ENCODE measurements around the gene RHEB. TPM values are rescaled to one million over a fixed set of nuclear protein-coding genes. Genes with fewer than 3 reads are reported as not detected.

The RHEB gene
- total and polyA plus RNA-seq, 2 experiments from 2014 or later, result 101 to 239 TPM

DNA sequence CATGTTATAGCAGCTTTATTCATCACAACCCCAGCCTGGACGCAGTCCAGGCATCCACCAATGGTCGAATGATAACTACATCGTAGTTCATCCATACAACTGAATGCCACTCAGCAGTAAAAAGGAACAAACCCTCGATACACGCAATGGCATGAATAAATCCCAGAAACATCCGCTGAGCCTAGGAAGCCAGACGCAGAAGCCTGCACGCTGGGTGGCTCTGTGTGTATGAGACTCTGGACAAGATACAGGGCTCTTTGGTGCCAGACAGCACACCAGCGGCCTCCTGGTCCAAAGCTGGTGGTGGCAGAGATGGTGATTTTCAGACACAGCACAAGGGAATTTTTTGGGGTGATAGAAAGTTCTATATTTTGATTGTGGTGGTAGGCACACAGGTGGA, 69.7 kb downstream of the RHEB start:
- ATAC-seq (no peak), DNase-seq (ENCODE audit: low spot score) (no peak)
- H3K4me3 ChIP-seq, result no peak overlapping the region
- Mint-ChIP-seq H3K4me3 (no peak overlapping the region), H3K36me3 (ENCODE audit: low read depth) (no peaks in the 10 kb centered on the region; the same call in 2 of the 3 replicates), H3K27me3 (ENCODE audit: insufficient read depth, low read depth, poor library complexity) (peaks cover 11% of the 10 kb centered on the region), H3K4me1 (peaks cover 23% of the 10 kb centered on the region), H3K27ac (no peak overlapping the region), H3K9me3 (no peaks in the 10 kb centered on the region)
- H4K20me1 ChIP-seq (replicated peaks; ENCODE audit: insufficient read depth), result no peaks in the 10 kb centered on the region
- H3K9me2 ChIP-seq (ENCODE audit: insufficient read depth), result no peaks in the 10 kb centered on the region
- H3F3A ChIP-seq (replicated peaks; ENCODE audit: low read depth), result 0 out of 2 replicates have a peak, but pooled peaks cover 4% of the 10 kb centered on the region
- peaks cover 12% of the 10 kb centered on the region for H3K27me3 ChIP-seq (ENCODE audit: insufficient read depth)
- no peaks in the 10 kb centered on the region for H3K79me2 ChIP-seq (replicated peaks; ENCODE audit: insufficient read depth)
- H3K36me3 ChIP-seq (ENCODE audit: insufficient read depth), result no peaks in the 10 kb centered on the region
- H2AFZ ChIP-seq, result no peak overlapping the region
- H3K4me2 ChIP-seq, result no peak overlapping the region
- H3K4me1 ChIP-seq (ENCODE audit: insufficient read depth), result peaks cover 9% of the 10 kb centered on the region
- no peak for TF ChIP-seq POLR2AphosphoS5 (IDR thresholded peaks at IDR 0.05; ENCODE audit: low read depth)
- TF ChIP-seq ZNF462 (CRISPR knock-in tag; IDR thresholded peaks at IDR 0.05), result no peak
- no peak for TF ChIP-seq EZH2phosphoT487 (IDR thresholded peaks at IDR 0.05; ENCODE audit: unreplicated experiment)
- TF ChIP-seq EZH2 (IDR thresholded peaks at IDR 0.05; ENCODE audit: low read depth, unreplicated experiment), result no peak
- TF ChIP-seq CREB1 (CRISPR knock-in tag; IDR thresholded peaks at IDR 0.05; ENCODE audit: low read depth), result no peak
- TF ChIP-seq ZNF114 (CRISPR knock-in tag; IDR thresholded peaks at IDR 0.05), result no peak
- TF ChIP-seq CTCF (conservative IDR thresholded peaks at IDR 0.05; ENCODE audit: low read depth in 2 of 2), result no peak
- no peak for TF ChIP-seq STAT1 (IDR thresholded peaks at IDR 0.05; ENCODE audit: unreplicated experiment)
- no peak overlapping the region for H3K27ac ChIP-seq (ENCODE audit: low read depth)

Data from GM23338 (cell line).